Aorta (tissue), 5 donors: Measurements from ENCODE around the gene LMO7. TPM values are rescaled to one million over a fixed set of nuclear protein-coding genes. Genes with fewer than 3 reads are reported as not detected.

Source experiments
- ATAC-seq: fragments of 200-7000 bp; cut with Tn5 transposase; one replicate; pipeline ENCODE4 v1.9.1; 2022; ENCODE audit warnings: moderate library complexity; ENCODE audit not compliant: low FRiP score
- DNase-seq, 2 donors: peaks; one replicate each; pipeline ENCODE4 v3.0.0-alpha.2; 2020
- H3K27ac ChIP-seq, 2 donors: one replicate each; pipeline ENCODE4 v1.5.1; 2013; ENCODE audit warnings: low read length in 2 of 2, mild to moderate bottlenecking in 2 of 2, moderate library complexity in 2 of 2, control low read depth in 1 of 2, inconsistent platforms in 1 of 2, low read depth in 1 of 2
- H3K27me3 ChIP-seq, 2 donors: one replicate each; pipeline ENCODE4 v1.6.1; 2013; ENCODE audit warnings: control low read depth in 1 of 2, low read length in 1 of 2, mild to moderate bottlenecking in 1 of 2, moderate library complexity in 1 of 2; ENCODE audit not compliant: insufficient read depth in 2 of 2, control insufficient read depth in 1 of 2
- H3K36me3 ChIP-seq, 2 donors: one replicate each; pipeline ENCODE4 v1.6.1; 2013; ENCODE audit warnings: control low read depth in 1 of 2, low read length in 1 of 2, mild to moderate bottlenecking in 1 of 2; ENCODE audit not compliant: insufficient read depth in 2 of 2, control insufficient read depth in 1 of 2
- H3K4me1 ChIP-seq, 2 donors: one replicate each; pipeline ENCODE4 v1.6.1; 2013; ENCODE audit warnings: low read length in 2 of 2, control low read depth in 1 of 2, mild to moderate bottlenecking in 1 of 2, moderate library complexity in 1 of 2; ENCODE audit not compliant: insufficient read depth in 2 of 2, control insufficient read depth in 1 of 2
- H3K4me3 ChIP-seq, 2 donors: one replicate each; pipeline ENCODE4 v1.5.1; 2013; ENCODE audit warnings: low read length in 2 of 2, control low read depth in 1 of 2, mild to moderate bottlenecking in 1 of 2
- H3K9me3 ChIP-seq: one replicate; pipeline ENCODE4 v1.6.1; 2013; ENCODE audit warnings: mild to moderate bottlenecking, low read length; ENCODE audit not compliant: control insufficient read depth
- WGBS, 2 donors: extraction: QIAGEN DNeasy Blood & Tissue Kit; methylation state at CpG; one replicate each; pipeline ENCODE4 v1.1.7; 2013; 5-methylcytosine and 5-hydroxymethylcytosine counted together
- intact Hi-C, 2 donors: fragments of 100-400 bp; cut with DNase I; formaldehyde crosslinking; loops; one replicate each; pipeline versions ENCODE4 v1.14.2 to v1.15.0; 2022
- polyA plus RNA-seq, 2 donors: library from polyadenylated mRNA; stranded (reverse); fragments of 200-250 nt; gene quantifications; one replicate each; pipeline ENCODE4 v1.2.3, GENCODE V29; 2013
- total RNA-seq, 2 donors: library from RNA; stranded (reverse); fragmentation: NEBNext Ultra II Directional; extraction: Animal tissue kit (Norgen Biotek cat#: 25700); gene quantifications; one replicate each; pipeline ENCODE4 v1.2.1, GENCODE V29; 2021
- donor health status: healthy with polysubstance abuse.
- donor health status: Bipolar disorder and iron deficiency.
- donor health status: DM: no; HTN: no; CAD: no.
- donor health status: DM: no; HTN: no; CAD: no.
- donor health status: DM: yes; HTN: yes; CAD: no.

Gene LMO7
- total and polyA plus RNA-seq, 4 donors, result 31.7 to 76.8 (median 55.9) TPM

GRCh38 chr13:75639454-75639853 is 3.3 kb downstream of the LMO7 start:
- no peak overlapping the region for H3K27ac ChIP-seq
- no peaks in the 10 kb centered on the region for H3K9me3 ChIP-seq
- no peak for DNase-seq
- H3K4me3 ChIP-seq, result no peak overlapping the region
- WGBS, 2 donors, result 93 to 98% methylated on average over 2 of the region's 2 CpGs
- ATAC-seq, result no peak
- intact Hi-C loops, result no loop called here
- H3K27me3 ChIP-seq, result no peaks in the 10 kb centered on the region
- H3K4me1 ChIP-seq, result no peaks in the 10 kb centered on the region
- H3K36me3 ChIP-seq, result no peaks in the 10 kb centered on the region

GRCh38 chr13:75641026-75641425 is 4.9 kb downstream of the LMO7 start:
- no peak for DNase-seq
- no peaks in the 10 kb centered on the region for H3K4me1 ChIP-seq
- peaks cover 0 to 2% of the 10 kb centered on the region in 2 donors for H3K36me3 ChIP-seq
- H3K9me3 ChIP-seq, result no peaks in the 10 kb centered on the region
- no peak overlapping the region for H3K27ac ChIP-seq
- H3K27me3 ChIP-seq, result no peaks in the 10 kb centered on the region
- H3K4me3 ChIP-seq, result no peak overlapping the region
- 92 to 93% methylated on average over 6 of the region's 6 CpGs for WGBS, 2 donors
- intact Hi-C loops, result no loop called here
- no peak for ATAC-seq

GRCh38 chr13:75643182-75643581 is 7.1 kb downstream of the LMO7 start:
- DNase-seq (no peak), ATAC-seq (no peak)
- Histone ChIP-seq H3K4me3 (no peak overlapping the region), H3K9me3 (no peaks in the 10 kb centered on the region), H3K27me3 (no peaks in the 10 kb centered on the region), H3K27ac (no peak overlapping the region), H3K36me3 (peaks cover 0 to 3% of the 10 kb centered on the region in 2 donors), H3K4me1 (no peaks in the 10 kb centered on the region)
- intact Hi-C loops, result no loop called here
- 86 to 90% methylated on average over 1 of the region's 1 CpG for WGBS, 2 donors

- Histone ChIP-seq H3K27me3 (no peaks in the 10 kb centered on the region), H3K4me3 (no peak overlapping the region), H3K9me3 (no peaks in the 10 kb centered on the region), H3K4me1 (no peaks in the 10 kb centered on the region), H3K27ac (no peak overlapping the region), H3K36me3 (peaks cover 0 to 3% of the 10 kb centered on the region in 2 donors)
- intact Hi-C loops, result no loop called here
- no peak for DNase-seq
- ATAC-seq, result no peak
Observed at GRCh38 chr13:75643693-75644092, 7.6 kb downstream of the LMO7 start.

GRCh38 chr13:75645141-75645540 is 9.0 kb downstream of the LMO7 start:
- Histone ChIP-seq H3K36me3 (peaks cover 0 to 3% of the 10 kb centered on the region in 2 donors), H3K4me1 (no peaks in the 10 kb centered on the region), H3K27me3 (no peaks in the 10 kb centered on the region), H3K4me3 (no peak overlapping the region), H3K9me3 (no peaks in the 10 kb centered on the region), H3K27ac (no peak overlapping the region)
- no peak for DNase-seq
- intact Hi-C loops, result no loop called here
- no peak for ATAC-seq
- 93 to 98% methylated on average over 3 of the region's 3 CpGs for WGBS, 2 donors

GRCh38 chr13:75647126-75647784 is 11.1 kb downstream of the LMO7 start:
- ATAC-seq, result no peak
- no peak for DNase-seq
- intact Hi-C loops, result no loop called here
- Histone ChIP-seq H3K9me3 (no peaks in the 10 kb centered on the region), H3K4me3 (no peak overlapping the region), H3K4me1 (no peaks in the 10 kb centered on the region), H3K27me3 (no peaks in the 10 kb centered on the region), H3K27ac (no peak overlapping the region), H3K36me3 (peaks cover 0 to 3% of the 10 kb centered on the region in 2 donors)
- 67 to 69% methylated on average over 1 of the region's 1 CpG for WGBS, 2 donors

GRCh38 chr13:75648446-75648845 is 12.3 kb downstream of the LMO7 start:
- H3K27ac ChIP-seq, result no peak overlapping the region
- no peaks in the 10 kb centered on the region for H3K9me3 ChIP-seq
- no peak for ATAC-seq
- H3K4me1 ChIP-seq, result no peaks in the 10 kb centered on the region
- no peak for DNase-seq
- intact Hi-C loops, result no loop called here
- WGBS, 2 donors, result 94 to 97% methylated on average over 2 of the region's 2 CpGs
- peaks cover 0 to 3% of the 10 kb centered on the region in 2 donors for H3K36me3 ChIP-seq
- no peak overlapping the region for H3K4me3 ChIP-seq
- no peaks in the 10 kb centered on the region for H3K27me3 ChIP-seq

GRCh38 chr13:75651013-75651412 is 14.9 kb downstream of the LMO7 start:
- no peak for ATAC-seq
- 31 to 32% methylated on average over 2 of the region's 2 CpGs for WGBS, 2 donors
- intact Hi-C loops, result no loop called here

GRCh38 chr13:75652726-75653125 is 16.6 kb downstream of the LMO7 start:
- intact Hi-C loops, result no loop called here
- no peak overlapping the region for H3K27ac ChIP-seq
- H3K27me3 ChIP-seq, result no peaks in the 10 kb centered on the region
- H3K4me3 ChIP-seq, result no peak overlapping the region
- H3K4me1 ChIP-seq, result no peaks in the 10 kb centered on the region
- H3K9me3 ChIP-seq, result no peaks in the 10 kb centered on the region
- no peaks in the 10 kb centered on the region for H3K36me3 ChIP-seq
- no peak for DNase-seq
- ATAC-seq, result no peak
- 95 to 96% methylated on average over 2 of the region's 2 CpGs for WGBS, 2 donors

More at GRCh38 chr13:75651013-75651412, 14.9 kb downstream of the LMO7 start:
- no peak for DNase-seq
- no peak overlapping the region for H3K27ac ChIP-seq
- H3K4me1 ChIP-seq, result no peaks in the 10 kb centered on the region
- no peaks in the 10 kb centered on the region for H3K27me3 ChIP-seq
- H3K4me3 ChIP-seq, result no peak overlapping the region
- no peaks in the 10 kb centered on the region for H3K9me3 ChIP-seq
- H3K36me3 ChIP-seq, result peaks cover 0 to 2% of the 10 kb centered on the region in 2 donors
